ENCODE results near the gene ERN1.

ERN1 gene

GRCh38 chr17:64061178-64061898 is 68.6 kb downstream of the ERN1 start:
- TF ChIP-seq, protein P1, sequence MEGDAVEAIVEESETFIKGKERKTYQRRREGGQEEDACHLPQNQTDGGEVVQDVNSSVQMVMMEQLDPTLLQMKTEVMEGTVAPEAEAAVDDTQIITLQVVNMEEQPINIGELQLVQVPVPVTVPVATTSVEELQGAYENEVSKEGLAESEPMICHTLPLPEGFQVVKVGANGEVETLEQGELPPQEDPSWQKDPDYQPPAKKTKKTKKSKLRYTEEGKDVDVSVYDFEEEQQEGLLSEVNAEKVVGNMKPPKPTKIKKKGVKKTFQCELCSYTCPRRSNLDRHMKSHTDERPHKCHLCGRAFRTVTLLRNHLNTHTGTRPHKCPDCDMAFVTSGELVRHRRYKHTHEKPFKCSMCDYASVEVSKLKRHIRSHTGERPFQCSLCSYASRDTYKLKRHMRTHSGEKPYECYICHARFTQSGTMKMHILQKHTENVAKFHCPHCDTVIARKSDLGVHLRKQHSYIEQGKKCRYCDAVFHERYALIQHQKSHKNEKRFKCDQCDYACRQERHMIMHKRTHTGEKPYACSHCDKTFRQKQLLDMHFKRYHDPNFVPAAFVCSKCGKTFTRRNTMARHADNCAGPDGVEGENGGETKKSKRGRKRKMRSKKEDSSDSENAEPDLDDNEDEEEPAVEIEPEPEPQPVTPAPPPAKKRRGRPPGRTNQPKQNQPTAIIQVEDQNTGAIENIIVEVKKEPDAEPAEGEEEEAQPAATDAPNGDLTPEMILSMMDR (IDR thresholded peaks at IDR 0.05; ENCODE audit: low read depth, low read length, missing control alignments) = no peak
- H3K4me3 ChIP-seq (ENCODE audit: low read depth, low read length) = no peak overlapping the region
- no peak for DNase-seq (ENCODE audit: low read depth)

DNA sequence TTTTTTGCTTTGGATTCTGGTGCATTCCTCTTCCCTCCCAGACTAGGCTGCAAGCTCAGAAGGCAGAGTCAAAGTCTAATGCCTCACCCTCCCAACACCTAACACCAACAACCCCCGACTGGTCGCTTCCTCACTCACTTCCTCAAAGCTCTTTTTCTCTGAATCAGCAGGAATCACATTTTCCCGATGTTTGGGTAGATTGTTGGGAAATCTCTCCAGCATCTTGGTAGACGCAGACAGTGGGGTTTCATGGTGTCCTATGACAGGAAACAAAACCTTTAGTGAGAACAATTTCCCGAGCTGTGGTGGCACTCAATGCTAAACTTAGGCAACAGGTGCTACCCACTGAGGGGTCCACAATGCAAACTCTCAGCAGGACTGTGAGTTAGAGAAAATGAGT is 69.6 kb downstream of the ERN1 start:
- TF ChIP-seq, protein P1 (IDR thresholded peaks at IDR 0.05; ENCODE audit: low read depth, low read length, missing control alignments) = no peak
- no peak for DNase-seq (ENCODE audit: low read depth)
- no peak overlapping the region for H3K4me3 ChIP-seq (ENCODE audit: low read depth, low read length)

DNA sequence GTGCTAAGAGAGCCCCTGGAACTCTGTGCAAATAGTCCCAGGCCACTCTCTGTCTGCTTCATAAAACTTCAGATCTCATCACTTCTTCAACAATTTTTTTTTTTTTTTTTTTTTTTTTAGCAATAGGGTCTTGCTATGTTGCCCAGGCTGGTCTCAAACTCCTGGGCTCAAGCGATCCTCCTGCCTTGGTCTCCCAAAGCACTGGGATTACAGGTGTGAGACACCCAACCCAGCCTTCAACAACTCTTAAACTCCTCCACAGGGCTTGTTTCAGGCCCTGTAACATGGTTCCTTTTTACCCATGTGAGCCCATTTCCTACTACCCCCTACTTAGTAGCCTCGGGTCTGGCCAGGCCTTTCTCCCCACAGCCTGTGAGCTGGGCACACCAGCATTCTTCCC is 70.2 kb downstream of the ERN1 start:
- no peak overlapping the region for H3K4me3 ChIP-seq (ENCODE audit: low read depth, low read length)
- no peak for DNase-seq (ENCODE audit: low read depth)
- TF ChIP-seq, protein P1 (IDR thresholded peaks at IDR 0.05; ENCODE audit: low read depth, low read length, missing control alignments) = no peak

- no peak overlapping the region for H3K4me3 ChIP-seq (ENCODE audit: low read depth, low read length)
- no peak for DNase-seq (ENCODE audit: low read depth)
- TF ChIP-seq, protein P1 (IDR thresholded peaks at IDR 0.05; ENCODE audit: low read depth, low read length, missing control alignments) = no peak
Measured at GRCh38 chr17:64058621-64059020, 71.3 kb downstream of the ERN1 start.

DNA sequence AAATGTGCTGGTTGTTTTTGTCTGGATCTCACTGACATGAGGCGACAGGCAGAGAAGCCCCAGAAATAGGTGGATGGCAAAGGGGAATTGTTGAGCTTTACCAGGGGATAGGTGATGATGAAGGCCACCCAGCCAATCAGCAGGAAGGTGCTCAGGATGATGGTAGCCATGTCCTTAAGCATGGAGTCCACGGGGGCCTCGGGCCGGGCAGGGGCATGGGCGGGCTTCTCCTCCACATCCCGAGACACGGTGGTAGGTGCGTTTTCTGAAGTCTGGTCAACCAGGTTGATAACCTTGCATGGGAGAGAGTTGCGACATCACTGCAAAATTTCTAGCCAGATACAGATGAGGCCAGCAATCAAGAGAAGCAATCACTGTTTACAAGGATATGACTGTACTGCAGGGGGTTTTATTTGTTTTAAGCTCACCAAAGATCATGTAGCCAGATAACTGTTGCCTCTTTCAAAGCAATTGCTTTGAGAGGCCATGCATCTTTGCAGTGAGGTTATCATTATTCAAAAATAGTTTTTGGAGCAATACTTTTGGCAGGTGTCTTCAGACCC is 72.2 kb downstream of the ERN1 start:
- DNase-seq (ENCODE audit: low read depth) = no peak
- H3K4me3 ChIP-seq (ENCODE audit: low read depth, low read length) = no peak overlapping the region
- TF ChIP-seq, protein P1 (IDR thresholded peaks at IDR 0.05; ENCODE audit: low read depth, low read length, missing control alignments) = no peak

GRCh38 chr17:64056269-64057005 is 73.5 kb downstream of the ERN1 start:
- H3K4me3 ChIP-seq (ENCODE audit: low read depth, low read length) = no peak overlapping the region
- DNase-seq (ENCODE audit: low read depth) = no peak
- TF ChIP-seq, protein P1 (IDR thresholded peaks at IDR 0.05; ENCODE audit: low read depth, low read length, missing control alignments) = peak; percentile 12

All from GM12864 (cell line).